ENCODE measurements around the gene EPHX1.
"Not testable (repeated sequence)": the region's sequence is repeated elsewhere in the genome, so short reads cannot be mapped to it uniquely, and the experiment has no call there.

The EPHX1 gene

DNA sequence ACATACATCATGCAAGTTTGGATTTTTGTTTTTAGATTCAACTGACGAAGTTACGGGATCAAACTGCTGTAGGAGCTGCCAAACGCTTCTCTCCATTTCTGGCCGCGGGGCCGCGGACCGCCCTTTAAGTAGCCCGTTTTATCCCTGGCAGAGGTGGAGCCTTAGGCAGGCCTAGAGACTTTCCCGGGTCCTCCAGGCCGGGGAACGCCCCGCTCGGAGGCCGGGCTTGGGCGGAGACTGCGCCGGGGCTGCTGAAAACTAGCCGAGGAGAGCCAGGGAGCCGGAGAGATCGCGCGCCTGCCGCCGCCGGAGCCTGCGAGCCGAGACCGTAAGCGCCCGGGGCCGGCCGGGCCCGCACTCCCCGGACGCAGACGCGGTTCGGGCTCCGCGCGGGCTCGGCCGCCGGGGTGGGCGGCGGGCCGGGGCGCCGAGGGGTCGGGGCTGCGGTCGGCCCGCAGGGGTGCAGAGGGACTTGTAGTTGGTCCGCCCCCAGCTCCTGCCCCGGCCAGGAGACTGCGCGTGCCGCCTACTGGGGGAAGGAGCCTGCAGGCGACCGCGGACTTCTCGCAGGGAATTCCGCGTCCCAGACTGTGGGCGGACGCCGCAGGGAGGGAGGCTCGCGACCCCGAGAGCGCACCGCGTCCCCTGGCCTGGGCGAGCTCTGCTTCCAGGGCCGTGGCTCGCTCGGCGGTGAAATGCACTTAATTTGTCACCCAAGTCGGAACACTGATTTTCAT, at the start of gene EPHX1:
Gene EPHX1 (plus strand): TSS at position 283 of the 737 bp plus-strand sequence. CDS start 18,606 bp downstream, outside the sequence.
- DNase-seq: peak; percentile 54 to 57

DNA sequence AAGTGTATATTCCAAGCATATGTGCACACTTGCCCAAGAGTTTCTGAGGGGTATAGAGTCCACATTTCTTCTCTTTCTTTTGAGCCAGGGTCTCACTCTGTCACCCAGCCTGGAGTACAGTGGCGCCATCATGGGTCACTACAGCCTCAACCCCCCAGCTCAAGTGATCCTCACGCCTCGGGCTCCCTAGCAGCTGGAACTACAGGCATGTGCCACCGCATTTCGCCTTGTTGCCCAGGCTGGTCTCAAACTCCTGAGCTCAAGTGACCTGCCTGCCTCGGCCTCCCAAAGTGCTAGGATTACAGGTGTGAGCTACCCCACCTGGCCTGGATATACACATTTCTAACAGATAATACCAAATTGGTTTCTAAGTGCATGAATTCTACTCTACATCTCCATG, 49.4 kb upstream of the EPHX1 start:
- no peak for DNase-seq

DNA sequence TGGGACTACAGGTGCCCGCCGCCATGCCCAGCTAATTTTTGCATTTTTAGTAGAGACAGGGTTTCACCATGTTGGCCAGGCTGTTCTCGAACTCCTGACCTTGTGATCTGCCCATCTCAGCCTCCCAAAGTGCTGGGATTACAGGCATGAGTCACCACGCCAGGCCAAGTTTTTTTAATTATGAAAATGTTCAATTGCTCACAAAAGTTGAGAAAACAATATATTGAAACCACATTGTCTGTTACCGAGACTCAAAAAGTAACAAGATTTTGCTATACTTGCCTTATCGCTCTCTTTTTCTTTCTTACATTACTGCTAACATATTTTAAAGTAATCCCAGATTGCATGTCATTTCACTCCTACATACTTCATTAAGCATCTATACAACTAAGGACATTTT, 48.5 kb upstream of the EPHX1 start:
- DNase-seq: not testable (repeated sequence)

DNA sequence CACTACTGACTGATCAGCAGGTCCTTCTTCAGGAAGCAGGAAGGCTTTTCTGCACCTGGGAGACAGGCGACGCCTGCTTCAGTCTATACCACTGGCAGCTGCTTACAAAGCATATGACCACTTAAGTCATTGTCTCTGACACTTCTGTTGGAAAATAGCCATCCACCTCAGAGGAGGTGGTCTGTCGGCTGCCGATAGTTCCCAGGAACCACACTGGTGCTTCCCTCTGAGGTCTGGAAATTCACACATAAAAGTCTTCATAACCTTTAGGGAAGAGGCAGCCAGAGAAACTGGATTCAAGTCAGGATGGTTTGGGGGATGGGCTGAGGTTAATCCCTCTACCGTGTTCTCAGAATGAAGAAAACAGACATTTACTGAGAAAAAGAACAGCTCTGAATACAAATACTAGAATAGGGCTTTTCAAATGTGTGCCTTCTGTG, 47.9 kb upstream of the EPHX1 start:
- DNase-seq: no peak

DNA sequence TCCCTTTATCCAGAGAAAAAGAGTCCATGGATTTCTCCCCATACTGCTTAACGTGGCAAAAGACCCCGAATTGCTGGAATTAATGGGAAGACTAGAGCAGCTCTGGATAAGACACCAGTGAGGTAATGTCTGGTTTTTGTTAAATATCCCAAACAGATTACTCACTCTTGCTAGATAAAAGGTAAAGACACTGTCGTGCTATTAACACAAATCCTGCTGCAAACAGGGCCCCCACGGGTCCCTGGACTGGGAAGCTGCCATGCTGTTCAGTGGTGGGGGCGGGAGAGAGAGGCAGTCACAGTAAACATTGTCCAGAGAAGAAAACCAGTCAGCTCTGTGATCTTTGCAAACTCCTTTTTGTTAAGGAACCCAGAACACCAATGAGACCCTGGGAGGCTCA, 47.5 kb upstream of the EPHX1 start:
- DNase-seq: no peak

DNA sequence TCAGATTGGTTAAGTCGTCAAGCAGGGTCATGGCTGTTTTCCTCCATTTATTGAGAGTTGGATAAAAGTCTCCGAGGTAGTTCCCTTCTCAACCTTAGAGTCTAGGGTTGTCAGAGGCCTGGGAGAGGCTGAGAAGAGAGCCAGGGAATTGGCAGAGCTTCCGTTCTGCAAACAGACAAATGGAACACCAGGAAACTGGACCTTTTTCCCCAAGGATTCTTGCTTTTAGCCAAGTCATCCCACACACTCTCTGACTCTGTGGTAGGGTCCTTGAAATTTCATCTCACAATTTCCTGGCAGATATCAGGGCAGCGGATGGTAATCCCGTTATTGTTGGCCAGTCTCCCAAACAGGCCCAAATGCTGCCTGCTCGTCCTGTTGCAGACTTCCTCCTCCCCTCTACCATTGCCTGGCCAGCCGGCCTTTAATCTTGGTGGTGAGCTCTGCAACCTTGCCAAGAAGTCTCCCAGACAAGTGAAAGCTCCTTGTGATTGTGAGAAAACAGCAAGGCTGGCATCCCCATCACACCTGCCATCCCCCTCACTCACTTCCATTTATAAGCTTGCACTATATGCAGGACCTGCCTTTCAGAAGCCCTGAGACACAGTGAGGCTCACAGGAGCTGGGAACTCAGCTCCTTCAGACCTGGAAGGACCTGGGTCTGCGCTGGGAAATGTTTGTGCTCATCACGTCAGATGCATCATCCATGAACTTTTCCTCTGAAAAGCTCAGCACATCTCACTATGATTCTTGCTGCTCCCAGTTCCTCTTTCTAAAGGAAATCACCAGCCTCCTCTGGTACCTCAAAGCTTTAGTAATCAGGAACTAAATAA, 46.0 kb upstream of the EPHX1 start:
- no peak for DNase-seq

DNA sequence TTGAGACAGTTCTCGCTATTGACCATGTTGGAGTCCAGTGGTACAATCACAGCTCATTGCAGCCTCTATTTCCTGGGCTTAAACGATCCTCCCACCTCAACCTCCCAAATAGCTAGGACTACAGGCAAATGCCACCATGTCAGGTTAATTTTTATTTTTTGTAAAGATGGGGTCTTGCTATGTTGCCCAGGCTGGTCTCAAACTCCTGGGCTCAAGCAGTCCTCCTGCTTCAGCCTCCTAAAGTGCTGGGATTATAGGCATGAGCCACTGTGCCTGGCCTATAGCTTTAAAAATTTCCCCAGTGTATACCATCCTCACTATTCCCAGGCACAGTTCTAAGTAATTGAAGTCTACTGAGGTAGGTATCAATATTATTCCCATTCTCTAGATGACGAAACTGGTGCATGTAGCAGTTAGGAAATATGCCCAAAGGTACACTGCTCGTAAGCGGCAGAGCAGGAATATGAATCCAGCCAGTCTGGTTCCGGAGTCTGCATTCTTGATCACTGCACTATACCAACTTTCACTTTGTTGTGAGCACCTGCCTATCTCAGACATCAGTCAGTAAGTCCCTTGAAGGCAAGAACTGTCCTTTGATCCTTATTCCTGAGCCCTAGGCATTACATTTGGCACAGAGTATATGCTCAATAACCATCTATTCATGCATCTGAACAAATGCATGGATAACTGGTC, 43.8 kb upstream of the EPHX1 start:
- DNase-seq: no peak

DNA sequence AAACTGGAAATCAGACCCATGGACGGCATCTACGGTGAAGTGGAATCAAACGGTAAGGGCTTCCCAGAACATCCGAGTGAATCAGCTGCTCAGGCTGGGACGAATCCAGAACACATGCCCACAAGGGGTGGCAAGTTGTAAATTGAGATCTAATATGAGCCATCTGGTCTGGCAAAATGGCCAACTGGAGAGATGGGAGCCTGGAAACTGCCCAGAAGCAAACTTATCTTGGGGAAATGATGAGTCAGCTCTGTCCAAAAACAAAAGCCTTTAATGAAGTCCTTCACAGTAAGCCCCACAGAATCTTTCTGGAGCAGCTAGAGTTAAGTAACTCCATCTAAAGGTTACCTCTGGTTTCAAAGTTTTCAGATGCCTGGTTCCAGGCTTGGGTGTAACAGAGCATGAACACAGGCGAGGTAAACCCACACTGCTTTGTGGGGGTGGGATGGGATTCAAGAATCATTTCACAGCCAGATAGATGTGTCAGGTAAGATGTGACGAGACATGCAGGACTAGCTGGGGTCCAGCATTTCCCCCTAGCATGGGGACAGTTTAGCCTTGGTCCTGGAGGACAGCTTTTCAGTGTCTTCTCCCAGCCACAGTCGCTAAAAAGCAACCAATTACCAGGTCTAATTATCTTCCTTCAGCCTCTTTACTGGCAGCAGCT, 42.8 kb upstream of the EPHX1 start:
- DNase-seq: no peak

DNA sequence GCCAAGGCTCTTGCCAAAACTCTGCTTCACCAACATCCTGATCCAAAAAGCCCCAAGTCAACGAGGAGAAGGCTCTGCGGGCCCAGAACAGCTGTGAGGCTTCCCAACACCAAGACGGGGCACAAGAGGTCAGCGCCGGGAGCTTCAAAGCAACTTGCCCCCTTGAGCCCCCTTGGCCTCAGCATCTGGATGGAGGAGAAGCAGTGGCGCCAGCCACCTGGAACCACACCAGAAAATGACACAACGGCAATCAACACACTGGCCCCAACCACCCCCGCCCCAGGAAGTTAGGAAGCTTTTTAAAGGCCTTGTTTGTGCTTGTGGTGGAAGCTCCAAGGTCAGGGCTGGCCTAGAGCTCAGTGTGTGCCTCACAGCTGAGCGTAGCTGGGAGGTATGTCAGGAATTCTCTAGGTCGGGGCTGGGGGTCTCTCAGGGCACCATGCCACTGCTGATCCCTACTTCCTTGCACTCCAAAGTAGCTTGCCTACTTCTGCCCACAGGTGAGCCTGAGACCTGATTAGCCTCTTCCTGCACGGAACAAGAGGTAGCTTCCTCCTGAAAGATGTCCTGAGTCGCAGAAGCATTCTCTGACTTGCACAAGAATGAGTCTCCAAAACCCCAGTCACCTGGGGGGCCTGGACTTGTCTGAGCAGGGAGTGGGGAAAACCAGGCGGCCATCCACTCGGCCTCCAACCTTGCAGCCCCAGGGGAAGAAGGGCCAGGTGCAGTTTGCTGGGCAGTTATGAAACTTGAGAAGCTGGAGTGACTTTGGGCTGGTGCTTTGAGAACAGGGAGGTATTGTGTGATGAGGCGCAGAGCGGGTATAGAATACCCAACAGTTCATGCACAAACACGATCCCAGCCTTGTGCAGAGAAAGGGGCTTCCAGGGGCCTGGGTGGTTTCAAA, 42.0 kb upstream of the EPHX1 start:
- DNase-seq: no peak

DNA sequence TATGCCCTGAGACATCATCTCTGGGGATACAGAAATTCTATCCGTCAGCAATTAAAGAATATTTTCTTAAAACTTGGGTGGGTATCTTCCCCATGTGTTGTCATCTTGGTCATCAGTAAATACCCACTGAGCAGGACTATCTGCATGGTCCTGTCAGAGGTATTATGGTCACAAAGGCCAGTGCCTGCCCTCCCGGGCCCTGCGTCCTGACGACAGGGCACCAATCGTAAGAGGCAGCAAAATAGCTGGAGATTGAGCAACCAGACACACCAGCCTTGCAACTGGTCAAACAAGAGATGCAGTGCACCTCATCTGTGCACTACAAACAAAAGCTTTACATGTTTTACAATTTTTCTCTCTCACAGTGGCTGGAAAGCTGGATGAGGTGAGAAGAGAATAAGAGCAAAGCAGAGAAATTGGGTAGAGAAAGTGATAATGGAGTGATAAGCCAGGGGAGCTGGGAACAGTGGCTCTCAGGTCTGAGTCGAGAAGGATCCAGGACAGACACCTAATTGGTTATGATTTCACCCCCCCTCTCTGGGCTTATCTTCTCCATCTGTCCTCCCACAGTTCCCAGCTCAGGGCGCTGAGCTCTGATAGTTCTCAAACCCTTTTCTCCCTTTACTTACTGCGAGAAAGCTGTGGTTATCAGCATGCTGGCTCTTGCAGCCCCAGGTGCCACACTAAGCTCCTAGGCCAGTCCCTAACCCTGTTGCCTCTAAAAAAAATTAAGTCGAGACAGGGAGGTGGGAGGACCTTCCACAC, 41.1 kb upstream of the EPHX1 start:
- DNase-seq: no peak

DNA sequence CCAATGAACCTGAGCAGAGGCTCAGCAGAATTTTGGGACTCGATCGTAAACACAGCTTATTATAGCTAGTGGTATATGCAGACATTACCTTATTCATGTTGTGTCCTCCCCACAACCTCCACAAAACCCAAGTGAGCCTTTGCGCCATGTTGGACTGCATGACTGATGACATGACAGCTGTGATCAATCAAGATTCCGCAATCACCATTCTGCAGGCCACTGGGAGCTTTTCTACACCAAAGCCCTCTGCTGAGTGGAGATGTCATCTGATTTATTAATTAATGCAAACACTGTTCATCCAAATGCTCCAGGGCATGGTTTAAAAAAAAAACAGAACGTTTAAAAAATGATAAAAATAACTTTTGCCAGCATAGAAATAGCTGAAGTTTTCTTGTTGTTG, 40.2 kb upstream of the EPHX1 start:
- no peak for DNase-seq

DNA sequence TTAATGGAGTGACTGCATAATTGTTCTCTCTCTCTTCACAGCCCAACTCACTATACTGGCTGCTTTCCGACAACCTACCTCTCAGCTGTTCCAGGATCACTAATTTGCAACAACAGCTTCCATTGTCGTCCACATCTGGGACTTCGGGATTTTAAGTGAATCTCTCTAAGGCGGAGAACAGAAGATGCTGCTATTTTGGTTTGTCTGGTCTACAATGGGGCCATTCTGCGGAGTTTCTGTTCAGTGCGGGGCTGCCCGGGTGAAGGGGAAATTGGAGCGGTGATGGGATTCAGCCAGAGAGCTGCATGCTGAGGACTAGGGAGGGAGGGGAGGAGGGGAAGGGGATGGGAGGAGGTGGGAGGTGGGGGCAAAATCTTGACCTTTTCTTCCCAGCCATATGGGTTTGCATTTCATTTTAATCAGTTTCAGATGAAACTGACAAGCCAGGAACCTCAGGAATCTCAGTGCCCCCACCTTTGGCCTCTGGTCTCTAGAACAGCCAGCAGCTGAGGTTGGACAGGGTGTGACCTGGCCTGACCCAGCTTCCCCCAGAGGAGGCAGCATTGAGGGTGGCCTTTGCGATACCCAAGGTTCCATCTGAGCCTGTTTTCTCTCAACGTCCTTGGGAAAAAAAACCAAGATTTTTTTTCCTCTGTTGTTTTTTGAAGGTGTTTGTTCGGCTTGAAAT, 39.2 kb upstream of the EPHX1 start:
- DNase-seq: no peak

DNA sequence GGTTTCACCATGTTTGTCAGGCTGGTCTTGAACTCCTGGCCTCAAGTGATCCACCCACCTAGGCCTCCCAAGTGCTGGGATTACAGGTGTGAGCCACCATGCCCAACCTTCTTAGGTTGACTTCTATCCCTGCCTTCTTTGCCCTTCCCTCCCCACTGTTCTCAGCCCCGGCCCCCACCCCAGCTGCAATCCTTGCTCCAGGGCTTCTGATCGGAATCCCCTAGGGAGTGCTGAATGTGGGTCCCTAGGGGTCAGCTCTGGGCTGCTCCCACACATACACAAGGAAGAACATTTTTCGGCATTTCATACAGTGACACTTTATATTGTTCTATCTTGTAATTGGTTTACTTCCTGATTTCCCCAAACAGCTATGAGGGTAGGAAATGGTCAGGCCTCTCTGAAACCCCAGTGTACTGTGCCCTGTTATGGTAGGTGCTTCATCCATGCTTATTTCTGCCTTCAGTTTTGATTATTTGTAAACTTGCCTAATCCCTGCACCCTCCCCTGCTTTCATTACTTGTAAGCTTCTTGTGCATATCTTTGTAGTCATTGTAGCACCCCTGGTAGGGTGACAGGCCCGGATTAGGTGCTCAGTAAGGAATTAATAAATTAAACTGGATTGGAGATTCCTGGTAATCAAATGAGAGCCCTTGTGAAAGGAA, 38.1 kb upstream of the EPHX1 start:
- DNase-seq: no peak

DNA sequence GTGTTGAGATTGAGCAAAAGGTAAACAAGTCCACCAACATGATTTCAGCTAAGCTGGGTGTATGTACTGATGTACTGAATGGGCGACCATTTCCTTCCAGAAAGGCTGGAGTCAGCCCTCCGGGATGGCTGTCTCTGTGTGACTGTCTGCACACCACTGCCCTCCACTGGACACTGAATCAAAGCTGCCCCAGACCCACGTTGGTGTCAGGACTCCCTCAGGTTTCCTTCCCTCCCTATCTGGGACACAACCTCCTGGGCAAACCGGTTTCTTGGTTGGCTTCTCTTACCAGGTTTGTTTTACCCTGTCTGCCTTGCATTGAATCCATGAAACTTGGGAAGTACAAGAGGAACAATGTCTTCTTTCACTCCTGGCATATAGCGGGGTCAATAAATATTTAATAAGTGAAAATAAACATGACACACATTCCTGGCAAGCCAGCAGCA, 37.6 kb upstream of the EPHX1 start:
- DNase-seq: peak; percentile 20 to 50

DNA sequence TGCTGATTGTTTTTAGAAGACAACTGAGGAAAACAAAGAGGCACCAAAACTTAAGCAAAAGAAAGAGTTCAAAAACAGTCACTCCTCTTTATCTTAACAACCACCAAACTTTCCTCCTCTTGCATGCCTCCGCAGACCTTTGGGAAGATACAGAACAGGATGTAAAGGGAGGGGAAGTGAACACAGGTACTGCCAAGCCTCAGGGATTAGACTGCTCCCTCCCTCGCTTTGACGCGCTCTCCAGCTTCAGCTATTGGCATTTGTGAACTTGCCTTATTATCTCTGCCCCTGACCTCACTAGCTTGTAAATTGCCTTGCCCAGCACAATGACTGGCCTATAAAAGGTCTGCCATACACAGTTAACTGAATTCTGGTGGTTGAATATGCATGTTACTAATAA, 37.1 kb upstream of the EPHX1 start:
- no peak for DNase-seq

DNA sequence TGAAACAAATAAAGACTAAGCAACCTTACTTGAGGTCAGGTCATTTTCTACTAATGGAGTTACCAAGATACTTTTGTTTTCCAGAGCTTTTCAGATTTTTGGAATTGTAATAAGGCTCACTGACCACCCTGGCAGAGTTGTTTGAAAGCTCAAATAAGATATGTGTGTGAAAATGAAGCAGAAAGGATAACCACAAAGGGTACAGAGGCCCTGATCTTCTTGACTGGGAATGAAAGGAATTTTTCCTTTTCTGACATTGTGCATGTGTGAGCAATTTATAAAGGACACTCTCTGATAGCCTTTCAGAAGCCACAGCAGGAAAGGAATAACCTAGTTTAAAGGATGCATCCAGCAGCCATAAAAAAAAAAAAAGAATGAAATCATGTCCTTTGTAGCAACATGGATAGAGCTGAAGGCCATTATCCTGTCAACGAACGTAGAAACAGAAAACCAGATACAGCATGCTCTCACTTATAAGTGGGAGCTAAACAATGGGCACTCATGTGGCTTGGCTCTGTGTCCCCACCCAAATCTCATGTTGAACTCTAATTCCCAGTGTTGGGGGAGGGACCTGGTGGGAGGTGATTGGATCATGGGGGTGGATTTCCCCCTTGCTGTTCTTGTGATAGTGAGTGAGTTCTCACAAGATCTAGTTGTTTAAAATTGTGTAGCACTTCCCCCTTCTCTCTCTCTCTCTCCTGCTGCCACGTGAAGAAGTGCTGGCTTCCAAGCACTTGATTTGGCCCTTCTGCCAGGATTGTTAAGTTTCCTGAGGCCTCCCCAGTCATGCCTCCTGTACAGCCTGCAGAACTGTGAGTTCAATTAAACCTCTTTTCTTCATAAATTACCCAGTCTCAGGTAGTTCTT, 35.4 kb upstream of the EPHX1 start:
- DNase-seq: no peak

DNA sequence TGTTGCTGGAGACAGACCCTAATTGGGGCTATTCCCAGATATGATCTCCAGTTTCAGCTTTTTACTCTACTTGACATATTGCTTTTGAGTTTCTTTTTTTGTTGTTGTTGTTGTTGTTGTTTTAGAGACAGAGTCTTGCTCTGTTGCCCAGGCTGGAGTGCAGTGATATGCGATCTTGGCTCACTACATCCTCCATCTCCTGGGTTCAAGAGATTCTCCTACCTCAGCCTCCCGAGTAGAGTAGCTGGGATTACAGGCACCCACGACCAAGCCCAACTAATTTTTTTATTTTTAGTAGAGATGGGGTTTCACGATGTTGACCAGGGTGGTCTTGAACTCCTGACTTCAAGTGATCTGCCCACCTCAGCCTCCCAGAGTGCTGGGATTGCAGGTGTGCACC, 33.6 kb upstream of the EPHX1 start:
- DNase-seq: no peak

DNA sequence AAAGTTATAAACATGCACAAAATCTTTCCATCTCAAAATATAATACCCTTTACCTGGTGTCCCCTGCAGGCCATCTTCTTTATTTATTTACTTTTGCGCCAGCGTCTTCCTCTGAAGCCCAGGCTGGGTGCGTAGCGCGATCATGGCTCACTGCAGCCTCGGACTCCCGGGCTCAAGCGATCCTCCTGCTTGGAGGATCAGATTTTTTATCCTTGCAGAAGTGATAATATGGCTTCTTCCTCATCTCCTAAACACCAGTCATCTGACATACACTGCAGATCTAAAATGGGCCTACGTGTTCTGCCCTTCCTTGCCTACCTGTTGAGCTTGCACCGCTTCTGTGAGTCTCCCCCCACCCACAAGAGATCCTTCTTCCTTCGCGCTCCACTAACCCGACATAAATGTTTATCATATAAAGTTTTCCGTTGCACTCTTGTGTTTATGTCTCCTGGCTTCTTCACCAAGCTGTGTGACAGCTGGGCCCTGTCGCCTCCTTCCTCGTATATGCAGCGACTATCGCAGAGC, 32.8 kb upstream of the EPHX1 start:
- peak in 1 of 2 donors; percentile 12 for DNase-seq
